C4-2B (cell line): ENCODE measurements around the gene PTPRM.

Experiments used
- CTCF ChIP-seq: fragments of 450-650 bp; conservative IDR thresholded peaks from 2 replicates; pipeline ENCODE4 v1.5.1; 2017; ENCODE audit warnings: mild to moderate bottlenecking
- ZFX ChIP-seq: fragments of 450-650 bp; IDR thresholded peaks from 2 replicates; pipeline ENCODE4 v1.6.1; 2017

DNA sequence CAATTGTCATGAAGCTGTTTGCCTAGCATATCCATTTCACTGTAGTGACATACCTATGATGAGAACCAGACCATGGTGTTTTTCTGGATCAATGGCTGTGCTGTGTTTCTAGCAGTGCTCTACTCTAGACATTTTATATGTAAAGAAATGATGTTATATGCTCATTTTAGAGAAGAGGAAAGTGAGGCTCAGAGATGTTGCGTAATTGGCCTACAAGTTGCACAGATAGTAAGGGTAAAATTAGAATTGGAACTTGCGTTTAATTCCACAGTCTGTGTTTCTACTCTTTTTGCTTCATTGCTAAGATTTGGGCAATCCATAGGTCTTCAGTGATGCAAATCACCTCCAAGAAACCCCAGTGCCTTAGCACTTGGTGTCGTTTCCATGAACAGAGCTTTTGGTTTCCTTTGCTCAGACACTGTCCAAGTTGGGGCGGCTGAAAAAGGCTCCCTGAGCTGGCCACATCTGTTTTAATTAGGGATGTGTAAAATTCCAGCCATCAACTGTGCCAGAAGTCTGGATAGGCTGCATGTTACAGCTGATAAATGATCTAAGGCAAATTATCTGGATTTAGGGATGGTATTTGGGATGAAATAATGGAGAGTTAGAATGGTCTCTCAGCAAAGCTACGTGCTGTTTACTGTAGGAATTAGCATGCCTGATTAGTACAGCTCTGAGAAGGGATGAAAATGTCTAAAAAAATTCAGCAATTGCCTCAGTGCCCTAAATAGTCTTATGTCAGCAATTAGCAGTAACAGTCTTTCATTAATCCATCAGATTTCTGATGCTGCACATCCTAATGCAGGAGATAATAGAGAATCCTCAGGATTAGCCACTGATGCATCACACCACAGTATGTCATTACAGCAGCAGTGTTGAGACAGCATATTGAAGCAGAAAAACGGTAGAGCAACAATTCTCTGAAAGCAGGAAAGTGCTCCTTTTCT lies 65.3 kb downstream of the PTPRM start:
- TF ChIP-seq CTCF (no peak), ZFX (no peak)
